ENCODE results near the gene FSIP1. TPM values are rescaled to one million over a fixed set of nuclear protein-coding genes. Genes with fewer than 3 reads are reported as not detected.
A peak's percentile ranks its signal among the peaks of the same experiment; 100 is the strongest.

Gene FSIP1
- total and polyA plus RNA-seq, 9 of the 15 experiments (the other 6 are each of a cell fraction or from before 2014, with no cell fraction given) = 0.07 to 0.51 (median 0.29) TPM

DNA sequence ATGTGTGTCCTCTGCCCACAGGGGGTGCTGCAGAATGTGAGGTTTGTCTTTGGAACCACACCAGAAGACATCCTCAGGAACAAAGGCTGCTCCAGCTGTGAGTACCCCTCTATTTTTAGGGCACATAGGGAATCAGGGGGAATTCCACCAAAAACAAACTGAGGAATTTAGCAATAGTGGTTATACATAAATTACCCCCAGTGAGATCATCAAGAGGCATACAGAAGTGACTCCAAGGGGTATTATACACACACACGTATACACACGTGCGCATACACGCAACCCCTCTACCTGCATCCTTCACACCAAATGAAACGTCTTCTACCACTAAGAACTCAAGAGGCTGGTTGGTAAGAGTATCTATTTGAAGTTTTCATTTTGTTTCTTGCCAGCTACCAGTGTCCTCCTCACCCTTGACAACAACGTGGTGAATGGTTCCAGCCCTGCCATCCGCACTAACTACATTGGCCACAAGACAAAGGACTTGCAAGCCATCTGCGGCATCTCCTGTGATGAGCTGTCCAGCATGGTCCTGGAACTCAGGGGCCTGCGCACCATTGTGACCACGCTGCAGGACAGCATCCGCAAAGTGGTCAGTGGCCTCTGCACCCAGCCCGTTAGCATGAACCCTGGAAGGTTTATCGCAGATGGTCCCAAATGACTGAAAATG is 198.9 kb downstream of the FSIP1 start:
- Histone ChIP-seq H3K27ac (ENCODE audit: extremely low read depth, low read depth, low read length) (no peak overlapping the region), H3K27me3 (ENCODE audit: control insufficient read depth in 2 of 2, insufficient read depth in 2 of 2, low read length in 2 of 2) (peaks cover 44 to 68% of the 10 kb centered on the region in 2 experiments), H3K79me2 (ENCODE audit: control insufficient read depth, insufficient read depth, low read length) (no peaks in the 10 kb centered on the region), H4K20me1 (replicated peaks; ENCODE audit: control insufficient read depth, insufficient read depth, low read length) (0 out of 2 replicates have a peak, but pooled peaks cover 3% of the 10 kb centered on the region), H3K36me3 (ENCODE audit: control insufficient read depth, insufficient read depth, low read length) (no peaks in the 10 kb centered on the region), H3K9me3 (replicated peaks; ENCODE audit: control insufficient read depth, insufficient read depth, low read depth, low read length) (peaks cover 7% of the 10 kb centered on the region), H3K4me2 (ENCODE audit: insufficient read depth, low read length) (no peak overlapping the region), H3K9ac (ENCODE audit: insufficient read depth in 1 of 2, low read depth in 2 of 2, low read length in 2 of 2) (no peak overlapping the region), H2AFZ (ENCODE audit: low read depth, low read length) (no peak overlapping the region), H3K4me1 (replicated peaks in 1 of 2; ENCODE audit: control insufficient read depth in 2 of 2, insufficient read depth in 2 of 2, low read length in 2 of 2) (peaks cover 0 to 12% of the 10 kb centered on the region in 2 experiments; a peak in 2 of 5 replicates), H3K9me1 (ENCODE audit: control insufficient read depth, insufficient read depth, low read length) (no peaks in the 10 kb centered on the region), H3K4me3 (no peak overlapping the region)
- TF ChIP-seq, protein P1, sequence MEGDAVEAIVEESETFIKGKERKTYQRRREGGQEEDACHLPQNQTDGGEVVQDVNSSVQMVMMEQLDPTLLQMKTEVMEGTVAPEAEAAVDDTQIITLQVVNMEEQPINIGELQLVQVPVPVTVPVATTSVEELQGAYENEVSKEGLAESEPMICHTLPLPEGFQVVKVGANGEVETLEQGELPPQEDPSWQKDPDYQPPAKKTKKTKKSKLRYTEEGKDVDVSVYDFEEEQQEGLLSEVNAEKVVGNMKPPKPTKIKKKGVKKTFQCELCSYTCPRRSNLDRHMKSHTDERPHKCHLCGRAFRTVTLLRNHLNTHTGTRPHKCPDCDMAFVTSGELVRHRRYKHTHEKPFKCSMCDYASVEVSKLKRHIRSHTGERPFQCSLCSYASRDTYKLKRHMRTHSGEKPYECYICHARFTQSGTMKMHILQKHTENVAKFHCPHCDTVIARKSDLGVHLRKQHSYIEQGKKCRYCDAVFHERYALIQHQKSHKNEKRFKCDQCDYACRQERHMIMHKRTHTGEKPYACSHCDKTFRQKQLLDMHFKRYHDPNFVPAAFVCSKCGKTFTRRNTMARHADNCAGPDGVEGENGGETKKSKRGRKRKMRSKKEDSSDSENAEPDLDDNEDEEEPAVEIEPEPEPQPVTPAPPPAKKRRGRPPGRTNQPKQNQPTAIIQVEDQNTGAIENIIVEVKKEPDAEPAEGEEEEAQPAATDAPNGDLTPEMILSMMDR (IDR thresholded peaks at IDR 0.05 in 2 of 3, conservative IDR thresholded peaks at IDR 0.05 in 1 of 3; ENCODE audit: insufficient read depth in 2 of 3, low read depth in 1 of 3, low read length in 3 of 3) = peak; percentile 21 to 42 (median 35); a peak in 4 of 6 replicates
- TF ChIP-seq EWSR1 (IDR thresholded peaks at IDR 0.05; ENCODE audit: borderline replicate concordance, low read depth, partially characterized antibody) (no peak), MCM5 (IDR thresholded peaks at IDR 0.05; ENCODE audit: low read depth) (no peak), RAD21 (CRISPR knock-in tag; conservative IDR thresholded peaks at IDR 0.05 in 1 of 2, IDR thresholded peaks at IDR 0.05 in 1 of 2) (peak in 1 of 2 experiments; percentile 35; a peak in 2 of 4 replicates), EGR1 (conservative IDR thresholded peaks at IDR 0.05) (no peak)
- TF ChIP-seq, protein P2, sequence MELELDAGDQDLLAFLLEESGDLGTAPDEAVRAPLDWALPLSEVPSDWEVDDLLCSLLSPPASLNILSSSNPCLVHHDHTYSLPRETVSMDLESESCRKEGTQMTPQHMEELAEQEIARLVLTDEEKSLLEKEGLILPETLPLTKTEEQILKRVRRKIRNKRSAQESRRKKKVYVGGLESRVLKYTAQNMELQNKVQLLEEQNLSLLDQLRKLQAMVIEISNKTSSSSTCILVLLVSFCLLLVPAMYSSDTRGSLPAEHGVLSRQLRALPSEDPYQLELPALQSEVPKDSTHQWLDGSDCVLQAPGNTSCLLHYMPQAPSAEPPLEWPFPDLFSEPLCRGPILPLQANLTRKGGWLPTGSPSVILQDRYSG (tag; conservative IDR thresholded peaks at IDR 0.05; ENCODE audit: low read depth) = no peak
- TF ChIP-seq, protein P3, sequence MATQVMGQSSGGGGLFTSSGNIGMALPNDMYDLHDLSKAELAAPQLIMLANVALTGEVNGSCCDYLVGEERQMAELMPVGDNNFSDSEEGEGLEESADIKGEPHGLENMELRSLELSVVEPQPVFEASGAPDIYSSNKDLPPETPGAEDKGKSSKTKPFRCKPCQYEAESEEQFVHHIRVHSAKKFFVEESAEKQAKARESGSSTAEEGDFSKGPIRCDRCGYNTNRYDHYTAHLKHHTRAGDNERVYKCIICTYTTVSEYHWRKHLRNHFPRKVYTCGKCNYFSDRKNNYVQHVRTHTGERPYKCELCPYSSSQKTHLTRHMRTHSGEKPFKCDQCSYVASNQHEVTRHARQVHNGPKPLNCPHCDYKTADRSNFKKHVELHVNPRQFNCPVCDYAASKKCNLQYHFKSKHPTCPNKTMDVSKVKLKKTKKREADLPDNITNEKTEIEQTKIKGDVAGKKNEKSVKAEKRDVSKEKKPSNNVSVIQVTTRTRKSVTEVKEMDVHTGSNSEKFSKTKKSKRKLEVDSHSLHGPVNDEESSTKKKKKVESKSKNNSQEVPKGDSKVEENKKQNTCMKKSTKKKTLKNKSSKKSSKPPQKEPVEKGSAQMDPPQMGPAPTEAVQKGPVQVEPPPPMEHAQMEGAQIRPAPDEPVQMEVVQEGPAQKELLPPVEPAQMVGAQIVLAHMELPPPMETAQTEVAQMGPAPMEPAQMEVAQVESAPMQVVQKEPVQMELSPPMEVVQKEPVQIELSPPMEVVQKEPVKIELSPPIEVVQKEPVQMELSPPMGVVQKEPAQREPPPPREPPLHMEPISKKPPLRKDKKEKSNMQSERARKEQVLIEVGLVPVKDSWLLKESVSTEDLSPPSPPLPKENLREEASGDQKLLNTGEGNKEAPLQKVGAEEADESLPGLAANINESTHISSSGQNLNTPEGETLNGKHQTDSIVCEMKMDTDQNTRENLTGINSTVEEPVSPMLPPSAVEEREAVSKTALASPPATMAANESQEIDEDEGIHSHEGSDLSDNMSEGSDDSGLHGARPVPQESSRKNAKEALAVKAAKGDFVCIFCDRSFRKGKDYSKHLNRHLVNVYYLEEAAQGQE (IDR thresholded peaks at IDR 0.05; ENCODE audit: borderline replicate concordance) = peak; percentile 12; the same call in 1 of the 2 replicates
- TF ChIP-seq, protein P3 (CRISPR knock-in tag; IDR thresholded peaks at IDR 0.05; ENCODE audit: low read depth) = no peak
- 14% methylated on average over 13 of the region's 13 CpGs for WGBS (ENCODE audit: insufficient coverage, low coverage, missing lambda C conversion rate)
- peak; percentile 60; the same call in 2 of the 3 replicates for ATAC-seq
- DNase-seq (ENCODE audit: extremely low read depth in 1 of 4, low spot score in 3 of 4) = peak; percentile 34 to 44 (median 38)
- ChIA-PET POLR2A (no interaction called here), CTCF (ENCODE audit: low intra/inter-chr PET ratio) (no interaction called here)
- intact Hi-C loops (cut with micrococcal nuclease) = loop anchor here (2.0 to 10.0 kb wide), 4 partner anchors 173 to 879 kb away; no protein-coding TSS in a partner anchor
- in situ Hi-C loops (cut with MboI) = loop anchor here (25.0 kb wide), 1 partner anchor 771 kb away; no protein-coding TSS in a partner anchor
- no TSS peak for BruUV-seq (replicated peaks)
- FAIRE-seq = peak; percentile 56

All from K562 (cell line).